Frontal cortex (tissue), 4 donors: Measurements from ENCODE around the gene ANKRD6. TPM values are rescaled to one million over a fixed set of nuclear protein-coding genes. Genes with fewer than 3 reads are reported as not detected.
"Not testable (repeated sequence)": the region's sequence is repeated elsewhere in the genome, so short reads cannot be mapped to it uniquely, and the experiment has no call there.

Source experiments
- DNase-seq, 2 donors: peaks; one replicate each; pipeline ENCODE4 v3.0.0; 2012; ENCODE audit warnings: low spot score in 2 of 2
- FAIRE-seq: peaks from 2 replicates; lab custom pipeline; 2012; peaks lifted over from hg19 to GRCh38; lab: Jason Lieb, UNC
- total RNA-seq: library from RNA; depleted of rRNA; stranded (reverse); fragments of >200 nt; gene quantifications from one replicate; pipeline ENCODE4 v1.2.3, GENCODE V29; 2014
- donor health status: control.
- donor health status: control.
- donor health status: control.

Gene ANKRD6
- 28.9 TPM for total RNA-seq

GRCh38 chr6:89432875-89433251 lies at the start of gene ANKRD6:
Gene ANKRD6 (plus strand): TSS chr6:89433152. CDS start chr6:89566977, 133,825 bp downstream.
- DNase-seq, result peak; percentile 79 to 87

DNA sequence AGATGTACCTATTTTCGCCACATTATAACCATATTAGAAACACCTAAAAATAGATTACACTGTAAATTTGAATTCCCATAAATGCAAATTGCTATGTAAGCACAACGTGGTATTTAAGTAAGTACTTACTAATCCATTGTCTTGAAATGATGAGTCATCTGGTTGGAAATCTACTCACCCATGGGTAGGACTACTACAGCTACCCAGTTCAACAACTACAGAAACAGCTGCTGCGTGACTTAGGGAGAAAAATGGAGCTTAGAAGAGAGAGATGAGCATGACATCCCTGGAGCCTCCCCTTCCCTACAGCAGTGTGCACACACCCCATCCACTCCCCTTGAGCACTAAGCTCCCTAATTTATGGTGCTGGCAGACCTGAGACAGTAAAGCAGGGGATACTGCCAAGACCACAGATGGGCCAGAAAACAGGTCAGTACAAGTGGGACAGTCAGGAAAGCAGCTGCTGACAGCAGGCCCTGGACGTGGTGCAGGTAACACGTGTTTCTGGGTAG lies 47.7 kb upstream of the ANKRD6 start:
- FAIRE-seq (no peak), DNase-seq (no peak)

More at GRCh38 chr6:89432875-89433251, at the start of gene ANKRD6:
- no peak for FAIRE-seq

- FAIRE-seq (no peak), DNase-seq (no peak)
Observed at GRCh38 chr6:89385846-89386245, 47.1 kb upstream of the ANKRD6 start.

DNA sequence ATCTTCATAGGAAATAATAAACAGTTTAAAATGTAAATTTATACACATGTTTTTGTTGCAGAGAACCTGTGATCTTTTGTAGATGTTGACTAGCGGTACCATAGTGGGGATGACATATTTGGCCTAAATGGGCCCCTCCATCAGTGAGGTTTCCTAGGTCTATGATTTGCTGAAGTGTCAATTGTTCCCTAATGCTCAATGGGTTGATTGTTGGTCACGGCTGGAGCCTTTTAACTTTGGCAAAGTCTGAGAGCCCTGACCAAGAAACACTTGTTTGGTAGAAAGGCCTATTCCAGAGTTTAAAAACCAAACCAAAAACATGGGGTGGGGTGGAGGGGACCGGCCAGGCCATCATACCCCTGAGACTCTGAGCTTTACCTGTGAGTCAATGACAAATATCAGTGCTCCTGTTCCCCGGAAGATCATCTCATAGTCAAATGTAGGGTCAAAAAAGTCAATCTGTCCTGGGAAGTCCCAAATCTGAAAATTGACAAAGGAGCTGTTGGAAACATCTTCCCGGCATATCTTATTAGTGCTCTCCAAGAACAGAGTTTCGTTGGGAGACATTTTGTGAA lies 45.9 kb upstream of the ANKRD6 start:
- DNase-seq (no peak), FAIRE-seq (no peak)

DNA sequence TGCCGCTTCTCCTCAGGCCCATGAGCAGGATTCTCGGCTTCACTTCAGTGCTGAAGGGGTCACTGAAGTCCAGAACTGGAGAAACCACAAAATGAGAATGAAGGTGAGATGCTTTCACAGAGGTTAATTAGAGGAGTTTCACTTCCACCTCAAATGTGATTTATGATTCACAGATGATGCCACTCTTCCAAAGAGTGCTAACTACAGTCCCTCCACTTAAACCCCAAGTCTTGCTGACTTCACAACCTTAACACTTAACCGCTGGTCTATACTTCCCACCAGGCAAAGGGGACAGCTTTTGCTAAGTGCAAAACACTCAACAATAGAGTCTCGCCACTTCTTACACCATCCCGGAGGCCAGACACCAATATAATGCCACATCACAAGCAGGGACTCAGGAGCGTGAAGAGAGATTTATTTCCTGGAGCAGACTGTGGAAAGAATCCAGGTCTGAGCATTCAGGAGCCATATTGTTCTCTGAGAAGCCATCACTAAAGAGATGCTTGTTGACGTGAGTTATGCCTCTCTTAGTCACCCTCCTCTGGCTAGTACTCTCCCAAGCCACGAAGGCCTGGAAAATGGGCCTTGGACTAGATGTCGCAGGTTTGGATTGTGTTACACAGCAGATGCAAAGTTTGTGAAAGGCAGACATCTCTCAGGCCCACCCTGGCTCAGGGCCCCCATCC lies 45.3 kb upstream of the ANKRD6 start:
- FAIRE-seq (no peak), DNase-seq (no peak)

- no peak for DNase-seq
Observed at GRCh38 chr6:89388846-89389245, 44.1 kb upstream of the ANKRD6 start.

DNA sequence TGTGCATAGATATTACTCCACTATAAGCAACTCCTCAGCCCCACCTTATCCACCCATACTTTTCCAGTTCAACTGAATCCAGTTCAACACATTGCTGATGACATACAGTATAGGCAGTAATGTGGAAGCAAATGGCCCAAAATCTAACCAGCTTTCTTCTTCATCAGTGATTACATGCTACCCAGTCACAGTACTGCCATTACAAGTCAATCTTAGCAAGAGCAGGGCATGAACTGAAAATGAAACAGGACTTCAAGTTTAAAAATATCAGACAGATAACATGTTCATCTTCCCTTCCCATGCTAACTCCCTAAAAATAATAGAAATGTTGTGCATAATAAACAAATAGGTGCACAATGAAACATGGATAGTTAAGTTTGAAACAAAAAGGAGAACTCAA lies 40.1 kb upstream of the ANKRD6 start:
- DNase-seq, result no peak

More at GRCh38 chr6:89388846-89389245, 44.1 kb upstream of the ANKRD6 start:
- FAIRE-seq, result no peak

GRCh38 chr6:89393659-89394058 lies 39.3 kb upstream of the ANKRD6 start:
- FAIRE-seq (no peak), DNase-seq (no peak)

More for the DNA sequence above, 40.1 kb upstream of the ANKRD6 start:
- FAIRE-seq, result no peak

GRCh38 chr6:89397884-89398283 lies 35.1 kb upstream of the ANKRD6 start:
- not testable (repeated sequence) for DNase-seq, FAIRE-seq

DNA sequence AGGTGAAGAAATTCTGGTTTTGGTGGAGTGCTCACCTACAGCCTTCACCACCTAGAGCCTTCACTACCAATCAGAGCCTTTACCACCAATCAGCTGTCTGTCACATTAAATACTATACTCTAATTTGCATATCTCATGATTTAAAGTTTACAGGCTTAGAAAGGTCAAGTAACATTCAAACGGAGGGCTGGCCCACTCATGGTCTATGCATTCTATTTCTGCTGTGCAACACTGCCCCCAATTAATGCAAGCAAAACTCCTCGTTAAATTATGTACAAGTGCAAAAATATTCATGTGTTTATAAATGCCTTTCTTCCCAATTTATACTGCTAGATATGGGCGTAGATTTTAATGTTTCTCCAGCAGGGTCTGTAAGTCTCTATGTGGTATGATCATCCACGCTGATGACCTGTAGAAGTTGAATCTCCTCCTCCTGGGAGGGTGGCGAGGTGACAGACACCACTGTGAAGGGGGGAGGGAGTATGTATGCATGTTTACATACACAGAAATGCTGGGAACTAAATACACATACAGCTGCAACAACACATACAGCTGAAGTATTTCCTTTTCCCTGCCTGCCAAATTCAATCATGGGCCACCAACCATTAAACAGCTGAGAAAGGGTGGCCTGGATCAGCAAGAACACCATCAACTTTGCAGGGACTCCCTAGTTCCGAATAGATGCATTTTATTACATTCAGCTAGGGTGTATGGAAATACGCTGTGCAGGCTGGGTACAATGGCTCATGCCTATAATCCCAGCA lies 34.0 kb upstream of the ANKRD6 start:
- DNase-seq (no peak), FAIRE-seq (no peak)

DNA sequence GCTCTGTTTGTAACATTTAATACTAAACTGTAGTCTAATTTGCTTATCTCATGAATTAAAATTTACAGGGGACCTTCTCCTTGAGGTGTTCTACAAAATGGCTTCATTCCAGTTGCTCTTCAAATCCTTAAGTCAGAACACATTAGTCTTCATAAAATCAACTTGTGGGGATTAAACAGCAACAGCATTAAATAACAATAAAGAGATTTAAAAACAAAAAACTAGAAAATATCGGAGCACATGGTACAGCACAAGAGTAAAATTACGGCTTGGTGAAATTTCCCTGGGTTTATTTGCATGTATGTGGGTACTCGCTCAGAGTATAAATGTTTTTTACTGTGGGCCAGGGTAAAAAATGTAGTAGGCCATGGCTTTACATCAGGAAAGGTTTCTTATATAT lies 32.9 kb upstream of the ANKRD6 start:
- FAIRE-seq (no peak), DNase-seq (no peak)

GRCh38 chr6:89400912-89401399 lies 32.0 kb upstream of the ANKRD6 start:
- DNase-seq (no peak), FAIRE-seq (no peak)

DNA sequence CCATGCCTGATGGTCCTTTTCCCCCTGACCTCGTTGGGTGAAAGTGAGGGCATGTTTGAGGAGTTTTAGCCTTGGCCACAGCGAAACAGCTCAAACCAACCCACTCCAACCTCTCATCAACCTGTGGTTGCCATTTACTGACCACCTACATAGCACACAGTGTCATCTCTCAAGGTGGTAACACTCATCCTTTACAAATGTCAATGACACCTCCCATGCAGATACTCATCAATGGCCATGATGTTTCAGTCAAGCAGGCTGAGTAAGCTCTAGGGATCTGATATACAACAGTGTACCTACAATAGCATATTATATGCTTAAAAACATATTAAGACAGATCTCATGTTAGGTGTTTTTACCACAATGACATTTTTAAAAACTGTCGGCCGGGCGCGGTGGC lies 30.2 kb upstream of the ANKRD6 start:
- no peak for DNase-seq
- no peak for FAIRE-seq

GRCh38 chr6:89404512-89404911 lies 28.4 kb upstream of the ANKRD6 start:
- no peak for FAIRE-seq
- no peak for DNase-seq

GRCh38 chr6:89406141-89406540 lies 26.8 kb upstream of the ANKRD6 start:
- DNase-seq, result no peak
- no peak for FAIRE-seq

DNA sequence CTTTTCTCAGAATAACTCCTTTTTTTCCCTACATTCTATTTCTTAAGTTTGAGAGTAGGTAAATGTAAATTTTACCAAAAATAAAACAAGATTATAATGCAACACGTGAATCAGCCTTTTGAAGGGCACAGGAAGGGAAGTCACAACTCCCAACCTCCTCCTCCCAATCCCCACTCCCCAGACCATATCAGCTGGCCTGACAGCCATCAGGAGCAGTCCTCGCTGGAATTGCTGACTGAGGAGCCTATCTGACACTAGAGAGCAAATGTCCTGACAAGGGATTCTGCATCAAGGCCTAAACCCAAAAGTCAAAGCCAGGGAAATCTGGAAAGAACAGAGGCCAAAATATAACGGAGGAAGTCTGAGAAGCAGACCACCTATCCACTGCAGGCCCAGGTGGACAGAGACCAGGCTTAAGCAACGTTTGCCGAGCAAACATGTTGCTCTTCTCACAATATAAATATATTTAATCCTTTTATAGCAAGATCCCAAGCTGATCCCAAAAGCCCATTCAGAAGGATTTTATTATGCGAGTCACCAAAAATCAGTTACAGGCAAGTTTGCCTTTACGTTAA lies 23.4 kb upstream of the ANKRD6 start:
- DNase-seq (no peak), FAIRE-seq (no peak)

GRCh38 chr6:89410231-89410761 lies 22.7 kb upstream of the ANKRD6 start:
- DNase-seq (no peak), FAIRE-seq (no peak)

GRCh38 chr6:89410788-89411144 lies 22.2 kb upstream of the ANKRD6 start:
- FAIRE-seq (no peak), DNase-seq (no peak)

DNA sequence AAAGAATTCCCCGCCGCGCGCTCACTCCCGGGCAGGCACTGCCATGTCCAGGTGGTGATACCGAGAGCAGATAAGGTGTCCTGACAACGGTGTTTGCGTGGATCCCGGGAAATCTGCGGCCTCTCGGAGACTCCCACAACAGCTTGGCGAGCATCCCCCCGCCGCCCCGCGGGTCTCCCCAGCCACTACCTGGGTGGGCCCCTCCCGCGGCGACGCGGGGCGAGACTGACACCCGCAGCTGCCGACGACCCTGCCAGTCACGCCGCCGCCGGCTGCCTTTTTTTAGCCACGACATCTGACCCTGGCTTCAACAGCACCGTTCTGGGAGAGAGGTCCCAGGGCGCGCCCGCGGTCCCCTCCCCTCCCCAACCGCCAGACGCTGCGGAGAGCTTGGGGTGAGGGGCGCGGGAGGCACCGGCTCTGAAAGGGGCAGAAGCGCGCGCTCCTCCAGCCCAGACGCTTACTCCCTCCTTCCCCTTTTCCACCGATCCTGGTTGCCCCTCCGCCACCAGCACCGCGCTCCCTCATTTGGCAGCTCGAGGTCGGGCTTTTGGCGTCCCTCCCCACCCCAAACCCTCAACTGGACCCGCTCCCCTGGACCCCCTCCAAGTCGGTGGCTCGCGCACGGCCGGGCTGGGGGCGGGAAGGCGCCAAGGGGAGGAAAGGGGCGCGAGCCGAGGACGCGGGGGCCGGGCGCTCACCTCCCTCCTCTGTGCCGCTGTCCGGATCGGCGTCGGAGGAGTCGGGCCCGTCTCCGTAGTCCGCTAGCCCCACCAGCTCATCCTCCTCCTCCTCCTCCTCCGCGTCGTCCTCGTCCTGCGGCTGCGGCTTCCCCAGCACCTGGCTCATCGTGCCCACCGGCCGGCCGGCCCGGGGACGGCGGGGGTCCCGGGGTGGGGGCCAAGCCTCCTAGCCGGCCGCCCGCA lies 21.5 kb upstream of the ANKRD6 start:
- FAIRE-seq (no peak), DNase-seq (peak; percentile 41 to 59)
